HepG2 (cell line): ENCODE data around the gene ABCC10. TPM values are rescaled to one million over a fixed set of nuclear protein-coding genes. Genes with fewer than 3 reads are reported as not detected.

Source experiments
- MAF1 ChIP-seq: sonication (generic); formaldehyde crosslinking; IDR thresholded peaks from 2 replicates; pipeline ENCODE4 v1.5.0; 2020; ENCODE audit warnings: missing genetic modification reagents, borderline replicate concordance
- MEF2D ChIP-seq: sonication (generic); formaldehyde crosslinking; IDR thresholded peaks from 2 replicates; pipeline ENCODE4 v1.5.1; 2020; ENCODE audit warnings: mild to moderate bottlenecking, missing genetic modification reagents
- MEIS1 ChIP-seq: sonication (generic); formaldehyde crosslinking; IDR thresholded peaks from 2 replicates; pipeline ENCODE4 v1.9.0; 2021; ENCODE audit warnings: mild to moderate bottlenecking, missing genetic modification reagents, moderate library complexity, borderline replicate concordance
- NCOA2 ChIP-seq: sonication (generic); formaldehyde crosslinking; IDR thresholded peaks from 2 replicates; pipeline ENCODE4 v1.8.0; 2022; ENCODE audit warnings: inconsistent platforms
- NFIB ChIP-seq: sonication (generic); formaldehyde crosslinking; IDR thresholded peaks from 2 replicates; pipeline ENCODE4 v1.9.0; 2021; ENCODE audit warnings: missing genetic modification reagents, mild to moderate bottlenecking, borderline replicate concordance
- NONO ChIP-seq, 2 experiments: fragments of 450-650 bp in 1 of 2; sonication (generic) in 1 of 2; formaldehyde crosslinking in 1 of 2; IDR thresholded peaks in 1 of 2; conservative IDR thresholded peaks in 1 of 2; 2 replicates each; pipeline versions ENCODE4 v1.6.1 to v1.8.0; 2017 to 2022; ENCODE audit warnings: mild to moderate bottlenecking in 1 of 2, missing genetic modification reagents in 1 of 2, moderate library complexity in 1 of 2
- ONECUT2 ChIP-seq: sonication (generic); formaldehyde crosslinking; IDR thresholded peaks from 2 replicates; pipeline ENCODE4 v1.4.0; 2020; ENCODE audit warnings: missing genetic modification reagents
- PHF20 ChIP-seq: sonication (generic); formaldehyde crosslinking; IDR thresholded peaks from 2 replicates; pipeline ENCODE4 v1.5.0; 2020; ENCODE audit warnings: mild to moderate bottlenecking, missing genetic modification reagents
- RFX1 ChIP-seq: fragments of 450-650 bp; IDR thresholded peaks from 2 replicates; pipeline ENCODE4 v1.6.1; 2017
- TEAD3 ChIP-seq: optimal IDR thresholded peaks from 2 replicates; pipeline ENCODE3; 2016; ENCODE audit warnings: borderline replicate concordance
- ZFP1 ChIP-seq: IDR thresholded peaks from 2 replicates; pipeline ENCODE4 v1.6.1; 2016
- ZFP62 ChIP-seq: sonication (generic); formaldehyde crosslinking; IDR thresholded peaks from 2 replicates; pipeline ENCODE4 v1.4.0; 2020; ENCODE audit warnings: missing genetic modification reagents
- ZFP82 ChIP-seq: sonication (generic); formaldehyde crosslinking; IDR thresholded peaks from 2 replicates; pipeline ENCODE4 v1.5.1; 2020; ENCODE audit warnings: mild to moderate bottlenecking, missing genetic modification reagents, borderline replicate concordance
- ZNF205 ChIP-seq: IDR thresholded peaks from 2 replicates; pipeline ENCODE4 v1.6.1; 2018; ENCODE audit warnings: missing biosample characterization, missing genetic modification reagents
- ZNF274 ChIP-seq: sonication (generic); formaldehyde crosslinking; IDR thresholded peaks from 2 replicates; pipeline ENCODE4 v1.5.1; 2020; ENCODE audit warnings: mild to moderate bottlenecking, missing genetic modification reagents
- ZNF563 ChIP-seq: sonication (generic); formaldehyde crosslinking; IDR thresholded peaks from 2 replicates; pipeline ENCODE4 v1.8.0; 2022; ENCODE audit warnings: mild to moderate bottlenecking, moderate library complexity, missing genetic modification reagents
- ZNF737 ChIP-seq: sonication (generic); formaldehyde crosslinking; IDR thresholded peaks from 2 replicates; pipeline ENCODE4 v1.5.0; 2020; ENCODE audit warnings: missing genetic modification reagents, mild to moderate bottlenecking, borderline replicate concordance
- polyA plus RNA-seq, 8 experiments: library from polyadenylated mRNA; depleted of rRNA in 3 of 8; stranded (reverse) in 7 of 8; unstranded in 1 of 8; fragments of >200 nt; fragmentation: Illumina TruSeq in 4 of 8; extraction: Trizol in 4 of 8; gene quantifications; 2 replicates each; pipeline versions ENCODE4 v1.2.1 to v1.2.3, GENCODE V29; 2011 to 2016; ENCODE audit warnings: low read depth in 4 of 8, missing spikeins in 1 of 8, mixed read lengths in 1 of 8; ENCODE audit not compliant: insufficient read depth in 1 of 8
- total RNA-seq, 5 experiments: library from RNA; depleted of rRNA; stranded (reverse); fragments of >200 nt; fragmentation: Illumina TruSeq; extraction: Trizol; gene quantifications; 2 replicates each; pipeline ENCODE4 v1.2.3, GENCODE V29; 2016; ENCODE audit warnings: low read depth in 1 of 5
- TF ChIP-seq, protein P1 (sequence below): sonication (generic); formaldehyde crosslinking; IDR thresholded peaks from 2 replicates; pipeline ENCODE4 v1.5.1; 2020; ENCODE audit warnings: mild to moderate bottlenecking, moderate library complexity, missing genetic modification reagents
- TF ChIP-seq, protein P2 (sequence below): IDR thresholded peaks from 2 replicates; pipeline ENCODE4 v1.6.1; 2016; ENCODE audit warnings: low read depth, control low read depth
- TF ChIP-seq, protein P3 (sequence below): sonication (generic); formaldehyde crosslinking; IDR thresholded peaks from 2 replicates; pipeline ENCODE4 v1.4.0; 2020; ENCODE audit warnings: missing genetic modification reagents, mild to moderate bottlenecking, borderline replicate concordance
- TF ChIP-seq, protein P4 (sequence below): sonication (generic); formaldehyde crosslinking; IDR thresholded peaks from 2 replicates; pipeline ENCODE4 v1.4.0; 2020; ENCODE audit warnings: mild to moderate bottlenecking, missing genetic modification reagents
- TF ChIP-seq, protein P5 (sequence below): sonication (generic); formaldehyde crosslinking; IDR thresholded peaks from 2 replicates; pipeline ENCODE4 v1.5.1; 2020; ENCODE audit warnings: missing genetic modification reagents, mild to moderate bottlenecking, borderline replicate concordance

ABCC10 gene
- total and polyA plus RNA-seq, 2 of the 13 experiments (the other 11 are each of a cell fraction or from before 2014, with no cell fraction given): 16.0 to 24.3 TPM

DNA sequence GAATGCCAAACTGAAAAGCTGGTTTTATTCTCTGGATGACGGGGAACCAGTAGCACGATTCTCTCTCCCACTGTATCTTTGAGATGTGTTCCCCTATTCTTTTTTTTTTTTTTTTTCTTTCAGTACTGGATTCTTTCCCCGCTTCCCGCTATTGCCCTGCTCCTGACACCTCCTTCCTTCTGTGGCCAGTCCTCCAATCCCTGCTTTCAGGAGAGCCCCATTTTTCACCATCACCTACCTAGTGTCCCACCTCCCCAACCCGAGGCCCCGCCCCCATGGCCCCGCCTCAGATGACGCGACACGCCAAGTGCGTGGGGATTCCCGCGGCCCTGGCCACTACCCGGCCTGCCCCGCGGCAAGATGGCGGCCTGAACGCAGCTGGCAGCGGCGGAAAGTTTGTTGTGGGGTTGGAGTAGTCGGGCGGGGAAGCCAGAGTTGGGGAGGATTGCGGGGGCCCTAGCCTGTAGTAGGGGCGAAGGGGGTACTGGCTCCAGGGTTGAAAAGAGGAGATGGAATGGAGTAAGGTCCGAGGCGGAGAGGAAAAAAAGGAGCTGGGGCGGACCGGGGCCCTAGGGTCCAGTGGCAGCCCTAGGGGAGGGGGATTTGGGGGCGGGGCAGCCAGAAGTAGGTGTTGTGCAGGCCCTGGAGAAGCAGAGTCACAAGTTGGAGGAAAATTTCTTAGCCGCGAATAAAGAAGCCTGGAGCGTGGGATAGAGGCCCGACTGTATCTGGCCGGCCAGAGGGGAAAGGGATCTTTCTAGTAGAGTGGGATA lies 50.1 kb downstream of the ABCC10 start, which contains the start of gene TJAP1 (continued):
- TF ChIP-seq PHF20 (peak; percentile 74), ZNF563 (CRISPR knock-in tag) (no peak), ZFP62 (CRISPR knock-in tag) (no peak), NFIB (no peak), ZFP82 (CRISPR knock-in tag) (peak; percentile 66; the same call in 1 of the 2 replicates), MEF2D (CRISPR knock-in tag) (peak; percentile 58), MAF1 (CRISPR knock-in tag) (no peak), ONECUT2 (CRISPR knock-in tag) (no peak), RFX1 (no peak), ZNF205 (CRISPR knock-in tag) (no peak), TEAD3 (CRISPR knock-in tag) (peak; percentile 46), ZNF274 (no peak; the same call in 1 of the 2 replicates), MEIS1 (CRISPR knock-in tag) (0 out of 2 replicates have a peak, but pooled peaks have one; percentile 61), ZNF737 (CRISPR knock-in tag) (no peak), ZFP1 (CRISPR knock-in tag) (0 out of 2 replicates have a peak, but pooled peaks have one; percentile 40), NONO (IDR thresholded peaks at IDR 0.05) (no peak), NONO (CRISPR knock-in tag; conservative IDR thresholded peaks at IDR 0.05) (peak; percentile 92), NCOA2 (0 out of 2 replicates have a peak, but pooled peaks have one; percentile 13)
- TF ChIP-seq, protein P1, sequence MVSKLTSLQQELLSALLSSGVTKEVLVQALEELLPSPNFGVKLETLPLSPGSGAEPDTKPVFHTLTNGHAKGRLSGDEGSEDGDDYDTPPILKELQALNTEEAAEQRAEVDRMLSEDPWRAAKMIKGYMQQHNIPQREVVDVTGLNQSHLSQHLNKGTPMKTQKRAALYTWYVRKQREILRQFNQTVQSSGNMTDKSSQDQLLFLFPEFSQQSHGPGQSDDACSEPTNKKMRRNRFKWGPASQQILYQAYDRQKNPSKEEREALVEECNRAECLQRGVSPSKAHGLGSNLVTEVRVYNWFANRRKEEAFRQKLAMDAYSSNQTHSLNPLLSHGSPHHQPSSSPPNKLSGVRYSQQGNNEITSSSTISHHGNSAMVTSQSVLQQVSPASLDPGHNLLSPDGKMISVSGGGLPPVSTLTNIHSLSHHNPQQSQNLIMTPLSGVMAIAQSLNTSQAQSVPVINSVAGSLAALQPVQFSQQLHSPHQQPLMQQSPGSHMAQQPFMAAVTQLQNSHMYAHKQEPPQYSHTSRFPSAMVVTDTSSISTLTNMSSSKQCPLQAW: peak; percentile 79
- TF ChIP-seq, protein P2, sequence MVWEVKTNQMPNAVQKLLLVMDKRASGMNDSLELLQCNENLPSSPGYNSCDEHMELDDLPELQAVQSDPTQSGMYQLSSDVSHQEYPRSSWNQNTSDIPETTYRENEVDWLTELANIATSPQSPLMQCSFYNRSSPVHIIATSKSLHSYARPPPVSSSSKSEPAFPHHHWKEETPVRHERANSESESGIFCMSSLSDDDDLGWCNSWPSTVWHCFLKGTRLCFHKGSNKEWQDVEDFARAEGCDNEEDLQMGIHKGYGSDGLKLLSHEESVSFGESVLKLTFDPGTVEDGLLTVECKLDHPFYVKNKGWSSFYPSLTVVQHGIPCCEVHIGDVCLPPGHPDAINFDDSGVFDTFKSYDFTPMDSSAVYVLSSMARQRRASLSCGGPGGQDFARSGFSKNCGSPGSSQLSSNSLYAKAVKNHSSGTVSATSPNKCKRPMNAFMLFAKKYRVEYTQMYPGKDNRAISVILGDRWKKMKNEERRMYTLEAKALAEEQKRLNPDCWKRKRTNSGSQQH: peak; percentile 64; the same call in 1 of the 2 replicates
- TF ChIP-seq, protein P3, sequence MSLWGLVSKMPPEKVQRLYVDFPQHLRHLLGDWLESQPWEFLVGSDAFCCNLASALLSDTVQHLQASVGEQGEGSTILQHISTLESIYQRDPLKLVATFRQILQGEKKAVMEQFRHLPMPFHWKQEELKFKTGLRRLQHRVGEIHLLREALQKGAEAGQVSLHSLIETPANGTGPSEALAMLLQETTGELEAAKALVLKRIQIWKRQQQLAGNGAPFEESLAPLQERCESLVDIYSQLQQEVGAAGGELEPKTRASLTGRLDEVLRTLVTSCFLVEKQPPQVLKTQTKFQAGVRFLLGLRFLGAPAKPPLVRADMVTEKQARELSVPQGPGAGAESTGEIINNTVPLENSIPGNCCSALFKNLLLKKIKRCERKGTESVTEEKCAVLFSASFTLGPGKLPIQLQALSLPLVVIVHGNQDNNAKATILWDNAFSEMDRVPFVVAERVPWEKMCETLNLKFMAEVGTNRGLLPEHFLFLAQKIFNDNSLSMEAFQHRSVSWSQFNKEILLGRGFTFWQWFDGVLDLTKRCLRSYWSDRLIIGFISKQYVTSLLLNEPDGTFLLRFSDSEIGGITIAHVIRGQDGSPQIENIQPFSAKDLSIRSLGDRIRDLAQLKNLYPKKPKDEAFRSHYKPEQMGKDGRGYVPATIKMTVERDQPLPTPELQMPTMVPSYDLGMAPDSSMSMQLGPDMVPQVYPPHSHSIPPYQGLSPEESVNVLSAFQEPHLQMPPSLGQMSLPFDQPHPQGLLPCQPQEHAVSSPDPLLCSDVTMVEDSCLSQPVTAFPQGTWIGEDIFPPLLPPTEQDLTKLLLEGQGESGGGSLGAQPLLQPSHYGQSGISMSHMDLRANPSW (CRISPR knock-in tag): 0 out of 2 replicates have a peak, but pooled peaks have one; percentile 34
- TF ChIP-seq, protein P4, sequence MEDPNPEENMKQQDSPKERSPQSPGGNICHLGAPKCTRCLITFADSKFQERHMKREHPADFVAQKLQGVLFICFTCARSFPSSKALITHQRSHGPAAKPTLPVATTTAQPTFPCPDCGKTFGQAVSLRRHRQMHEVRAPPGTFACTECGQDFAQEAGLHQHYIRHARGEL: no peak
- TF ChIP-seq, protein P5, sequence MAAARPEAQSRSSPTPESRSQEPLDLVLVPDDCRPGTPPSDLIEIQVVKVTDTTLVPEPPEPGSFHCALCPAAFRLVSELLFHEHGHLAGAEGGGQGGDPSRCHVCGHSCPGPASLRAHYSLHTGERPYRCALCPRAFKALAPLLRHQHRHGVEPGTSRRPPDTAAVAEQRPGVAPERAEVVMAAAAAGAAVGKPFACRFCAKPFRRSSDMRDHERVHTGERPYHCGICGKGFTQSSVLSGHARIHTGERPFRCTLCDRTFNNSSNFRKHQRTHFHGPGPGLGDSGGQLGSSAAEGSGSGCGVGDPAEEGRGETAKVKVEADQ (CRISPR knock-in tag): peak; percentile 38; the same call in 1 of the 2 replicates
